Activated T-helper 2 cell treated with anti-CD3 and anti-CD28 coated beads, Interferon-gamma antibody, Interleukin-2, Interleukin-4, amounts not matched to agents 10 μg/mL and 5 μg/mL and 100 μg/mL, durations not matched to agents 14 hours and 24 hours and 36 hours (primary cell): ENCODE data around the gene MED27. TPM values are rescaled to one million over a fixed set of nuclear protein-coding genes. Genes with fewer than 3 reads are reported as not detected.

Experiments
- DNase-seq: peaks from one replicate; pipeline ENCODE4 v3.0.0; 2021; ENCODE audit warnings: low spot score
- H3K27ac Mint-ChIP-seq: one replicate; pipeline ENCODE4 v1.8.0; 2021; ENCODE audit warnings: mixed read lengths
- H3K27me3 Mint-ChIP-seq: one replicate; pipeline ENCODE4 v1.8.0; 2021; ENCODE audit warnings: low read depth, mixed read lengths
- H3K36me3 Mint-ChIP-seq: one replicate; pipeline ENCODE4 v1.8.0; 2021; ENCODE audit warnings: low read depth, mixed read lengths
- H3K4me1 Mint-ChIP-seq: one replicate; pipeline ENCODE4 v1.8.0; 2021; ENCODE audit warnings: low read depth, mixed read lengths
- H3K4me3 Mint-ChIP-seq: one replicate; pipeline ENCODE4 v1.8.0; 2021; ENCODE audit warnings: low read depth, mild to moderate bottlenecking, moderate library complexity, mixed read lengths
- H3K9me3 Mint-ChIP-seq: one replicate; pipeline ENCODE4 v1.8.0; 2021; ENCODE audit warnings: mixed read lengths
- intact Hi-C: fragments of 100-400 bp; cut with micrococcal nuclease; formaldehyde crosslinking; loops from one replicate; pipeline ENCODE4 v1.15.1; 2023
- total RNA-seq: library from RNA; stranded (reverse); gene quantifications from 2 replicates; pipeline ENCODE4 v1.2.3, GENCODE V29; 2022

Gene MED27
- total RNA-seq, 1 donor from 2014 or later: 37.2 TPM

DNA sequence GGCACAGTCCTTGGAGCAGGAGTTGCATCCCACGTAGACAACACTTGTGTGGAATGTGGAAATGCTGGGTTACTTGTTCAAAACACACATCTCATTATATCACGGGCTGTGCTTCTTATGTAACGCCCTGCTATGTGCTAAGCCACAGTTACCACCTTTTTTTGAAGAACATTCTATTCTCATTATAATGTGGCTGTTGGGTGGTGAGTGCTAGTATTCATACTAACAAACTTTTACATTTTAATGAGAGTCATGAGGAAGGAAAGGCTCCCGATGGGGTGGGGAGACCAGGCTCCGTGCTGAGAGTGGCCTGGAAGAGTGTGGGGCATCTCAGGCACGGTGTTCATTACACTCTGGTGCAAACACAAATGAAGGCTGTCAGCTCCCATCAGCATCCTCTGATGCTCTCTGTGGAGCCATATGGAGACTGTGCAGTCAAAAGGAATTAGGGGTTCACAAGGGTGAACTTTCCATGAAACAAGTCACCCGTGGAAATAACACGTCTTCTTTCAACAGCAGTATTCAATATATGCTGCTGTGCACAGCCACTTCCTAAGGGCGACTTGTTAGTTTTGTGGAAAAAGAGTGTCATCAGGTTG is 186.7 kb downstream of the MED27 start:
- H3K27me3 Mint-ChIP-seq: no peaks in the 10 kb centered on the region
- no peak overlapping the region for H3K27ac Mint-ChIP-seq
- no peaks in the 10 kb centered on the region for H3K9me3 Mint-ChIP-seq
- no peaks in the 10 kb centered on the region for H3K36me3 Mint-ChIP-seq
- intact Hi-C loops: no loop called here
- DNase-seq: no peak
- H3K4me1 Mint-ChIP-seq: no peaks in the 10 kb centered on the region
- H3K4me3 Mint-ChIP-seq: no peak overlapping the region

DNA sequence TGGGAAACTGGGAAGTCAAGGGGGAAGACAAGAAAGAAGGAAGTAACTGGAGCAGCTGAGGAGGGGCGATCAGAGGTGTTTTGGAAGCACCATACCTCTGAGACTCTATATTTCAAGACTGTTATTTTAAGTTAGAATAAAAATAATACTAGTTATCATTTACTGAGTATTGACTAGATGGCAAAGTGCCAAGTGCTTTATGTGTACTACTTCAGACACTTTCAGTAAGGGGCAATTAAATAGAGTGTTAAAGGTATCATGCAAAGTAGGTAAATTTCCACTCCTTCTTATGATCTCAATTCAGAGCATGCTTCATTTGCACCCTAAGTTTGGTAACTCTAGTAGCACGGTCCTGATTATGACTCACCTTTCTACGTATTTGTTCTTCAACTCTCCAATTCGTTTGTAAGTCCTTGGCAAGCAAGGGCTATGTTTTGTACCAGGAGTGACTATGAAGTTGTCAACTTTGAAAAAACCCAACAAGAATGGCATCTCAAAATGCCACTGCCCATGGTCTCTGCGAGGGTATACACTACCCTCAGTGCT is 187.4 kb downstream of the MED27 start:
- no peaks in the 10 kb centered on the region for H3K36me3 Mint-ChIP-seq
- intact Hi-C loops: no loop called here
- no peak for DNase-seq
- no peaks in the 10 kb centered on the region for H3K4me1 Mint-ChIP-seq
- H3K27me3 Mint-ChIP-seq: no peaks in the 10 kb centered on the region
- H3K27ac Mint-ChIP-seq: no peak overlapping the region
- H3K4me3 Mint-ChIP-seq: no peak overlapping the region
- no peaks in the 10 kb centered on the region for H3K9me3 Mint-ChIP-seq

DNA sequence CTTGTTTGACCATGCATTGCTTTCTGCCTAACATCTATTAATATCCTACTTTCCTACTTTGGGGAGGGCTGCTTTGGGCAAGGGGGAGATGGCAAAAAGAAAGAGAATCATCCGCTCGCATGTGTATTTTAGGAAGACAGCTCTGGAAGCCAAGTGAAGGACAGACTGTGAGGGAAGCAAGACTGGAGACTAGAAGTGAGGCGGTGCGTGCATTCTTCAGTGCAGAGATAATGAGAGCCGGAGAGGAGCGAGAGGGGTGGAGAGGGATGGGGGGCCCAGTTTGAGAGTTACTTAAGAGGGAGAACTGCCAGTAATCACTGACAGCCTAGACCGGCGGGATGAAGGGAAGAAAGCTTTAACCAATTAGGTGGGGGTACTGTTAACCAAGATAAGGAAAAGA is 188.1 kb downstream of the MED27 start:
- intact Hi-C loops: no loop called here
- Mint-ChIP-seq H3K4me3 (no peak overlapping the region), H3K9me3 (no peaks in the 10 kb centered on the region), H3K27ac (no peak overlapping the region), H3K27me3 (no peaks in the 10 kb centered on the region), H3K4me1 (no peaks in the 10 kb centered on the region), H3K36me3 (no peaks in the 10 kb centered on the region)
- no peak for DNase-seq

DNA sequence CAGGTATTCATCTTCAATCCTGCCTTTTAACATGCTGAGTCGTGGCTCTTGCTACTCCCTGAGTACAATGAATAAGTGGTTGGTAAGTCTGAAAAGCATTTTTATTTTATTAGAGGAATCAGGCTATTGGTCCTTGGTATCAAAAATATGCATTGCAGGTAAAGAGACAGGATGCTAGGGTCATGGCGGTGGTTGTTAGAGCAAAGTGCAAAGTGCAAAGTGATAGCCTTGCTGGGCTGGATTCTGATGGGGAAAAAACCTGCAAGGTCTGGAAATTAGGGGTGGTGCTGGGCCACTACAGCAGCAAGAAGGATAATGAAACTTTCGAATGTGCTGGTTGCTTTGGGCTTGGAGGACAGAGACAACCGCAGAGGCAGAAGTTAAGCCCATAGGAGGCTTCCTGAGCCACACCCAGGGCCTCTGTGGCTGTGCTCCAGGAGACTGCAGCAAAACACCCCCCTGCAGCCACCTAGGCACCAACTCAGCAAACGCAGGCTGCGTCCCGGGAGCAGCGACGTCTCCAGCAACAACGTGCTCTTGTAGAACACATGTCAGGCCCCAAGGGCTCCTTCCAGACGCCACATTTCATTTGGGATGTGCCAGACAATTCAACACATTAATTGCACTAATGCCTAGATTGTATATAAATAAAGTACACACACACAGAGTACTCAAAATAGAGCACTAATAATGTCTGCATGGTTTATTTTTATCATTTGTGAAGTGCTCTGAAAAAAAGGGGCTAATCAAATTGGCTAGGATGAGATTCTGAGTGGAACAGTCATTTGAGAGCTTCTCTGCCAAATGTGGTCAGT is 190.0 kb downstream of the MED27 start:
- no peaks in the 10 kb centered on the region for H3K27me3 Mint-ChIP-seq
- no peaks in the 10 kb centered on the region for H3K4me1 Mint-ChIP-seq
- no peak for DNase-seq
- H3K9me3 Mint-ChIP-seq: no peaks in the 10 kb centered on the region
- H3K4me3 Mint-ChIP-seq: no peak overlapping the region
- no peak overlapping the region for H3K27ac Mint-ChIP-seq
- no peaks in the 10 kb centered on the region for H3K36me3 Mint-ChIP-seq
- intact Hi-C loops: no loop called here

DNA sequence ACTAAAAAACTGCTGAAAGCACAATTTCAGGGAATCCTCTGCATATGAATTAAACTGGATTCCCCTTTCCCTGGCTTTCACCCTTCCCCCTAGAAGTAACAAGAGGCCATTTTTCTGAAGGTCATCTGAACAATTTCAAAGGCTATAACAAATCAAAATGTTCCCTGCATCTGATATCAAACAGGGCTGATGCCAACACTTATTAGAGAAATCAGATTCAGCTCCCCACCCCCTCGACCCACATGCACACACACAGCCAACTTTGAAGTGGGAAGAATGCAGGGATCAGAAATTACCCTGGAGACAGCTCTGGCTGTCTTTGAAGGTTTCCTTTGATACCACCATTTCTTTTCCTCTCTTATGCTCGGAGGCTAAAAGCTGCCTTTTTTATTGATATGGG is 190.7 kb downstream of the MED27 start:
- intact Hi-C loops: no loop called here
- Mint-ChIP-seq H3K27ac (no peak overlapping the region), H3K4me3 (no peak overlapping the region), H3K9me3 (no peaks in the 10 kb centered on the region), H3K27me3 (no peaks in the 10 kb centered on the region), H3K4me1 (no peaks in the 10 kb centered on the region), H3K36me3 (no peaks in the 10 kb centered on the region)
- no peak for DNase-seq

DNA sequence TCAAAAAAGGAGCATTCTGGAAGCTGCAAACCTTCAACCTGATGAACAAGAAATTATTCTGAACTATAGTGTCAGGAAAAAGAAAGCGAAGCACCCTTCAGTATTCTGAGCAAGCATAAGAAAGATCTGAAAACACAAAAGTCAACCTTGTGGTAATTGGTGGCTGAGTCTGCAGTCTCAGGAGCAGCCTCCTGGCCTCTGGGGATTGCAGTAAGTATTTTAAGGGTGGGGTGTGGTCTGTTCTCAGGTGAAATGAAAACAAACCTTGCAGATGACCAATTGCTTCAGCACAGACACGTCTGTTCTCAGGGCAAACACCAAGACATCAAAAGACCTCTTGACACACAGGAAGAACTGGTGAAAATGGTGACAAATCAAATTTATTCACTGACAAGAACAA is 192.0 kb downstream of the MED27 start:
- Mint-ChIP-seq H3K27me3 (no peaks in the 10 kb centered on the region), H3K4me3 (no peak overlapping the region), H3K27ac (no peak overlapping the region), H3K4me1 (no peaks in the 10 kb centered on the region), H3K36me3 (no peaks in the 10 kb centered on the region), H3K9me3 (no peaks in the 10 kb centered on the region)
- intact Hi-C loops: no loop called here
- no peak for DNase-seq

DNA sequence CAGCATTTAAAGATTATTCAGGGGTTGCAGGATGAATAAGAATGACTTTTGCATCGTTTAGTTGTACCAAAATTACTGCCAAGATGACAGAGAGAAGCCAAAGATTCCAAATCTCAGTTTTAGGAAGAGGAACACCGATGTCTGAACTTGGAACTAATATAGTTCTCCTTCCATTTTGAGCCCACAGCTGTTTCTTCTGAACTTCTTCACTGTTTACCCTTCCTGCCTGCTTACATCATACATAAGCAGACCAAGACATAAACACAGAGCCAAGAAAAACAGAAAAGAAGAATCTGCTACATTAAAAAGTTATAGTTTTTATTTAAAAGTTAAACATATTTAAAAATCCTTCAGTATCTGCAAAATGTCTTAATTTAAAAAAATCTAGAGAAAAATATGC is 192.8 kb downstream of the MED27 start:
- Mint-ChIP-seq H3K4me3 (no peak overlapping the region), H3K27ac (no peak overlapping the region), H3K4me1 (no peaks in the 10 kb centered on the region), H3K36me3 (no peaks in the 10 kb centered on the region), H3K9me3 (no peaks in the 10 kb centered on the region), H3K27me3 (no peaks in the 10 kb centered on the region)
- intact Hi-C loops: no loop called here
- DNase-seq: no peak

DNA sequence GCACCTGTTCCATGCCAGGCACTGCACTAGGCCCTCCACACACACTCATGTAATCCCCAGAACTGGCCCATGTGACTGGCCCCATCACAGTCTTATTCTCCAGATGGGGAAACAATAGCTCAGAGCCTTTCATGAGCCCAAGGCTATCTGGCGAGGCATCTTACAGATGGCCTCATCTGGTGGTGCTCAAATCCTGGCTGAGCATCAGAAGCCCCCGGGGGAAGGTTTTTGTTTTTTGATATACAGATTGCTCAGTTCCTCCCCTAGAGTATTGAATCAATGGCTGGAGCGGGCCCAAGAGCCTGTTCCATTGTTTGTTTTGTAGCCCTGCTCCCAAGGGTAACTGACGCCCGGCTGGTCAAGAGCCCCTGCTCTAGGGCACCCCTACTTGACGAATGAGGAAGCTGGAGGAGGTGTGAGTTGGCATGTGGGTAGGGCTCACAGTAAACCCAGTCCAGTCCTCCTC is 194.5 kb downstream of the MED27 start:
- Mint-ChIP-seq H3K9me3 (no peaks in the 10 kb centered on the region), H3K27me3 (no peaks in the 10 kb centered on the region), H3K4me1 (peaks cover 6% of the 10 kb centered on the region), H3K36me3 (no peaks in the 10 kb centered on the region), H3K4me3 (no peak overlapping the region), H3K27ac (no peak overlapping the region)
- no peak for DNase-seq
- intact Hi-C loops: no loop called here

DNA sequence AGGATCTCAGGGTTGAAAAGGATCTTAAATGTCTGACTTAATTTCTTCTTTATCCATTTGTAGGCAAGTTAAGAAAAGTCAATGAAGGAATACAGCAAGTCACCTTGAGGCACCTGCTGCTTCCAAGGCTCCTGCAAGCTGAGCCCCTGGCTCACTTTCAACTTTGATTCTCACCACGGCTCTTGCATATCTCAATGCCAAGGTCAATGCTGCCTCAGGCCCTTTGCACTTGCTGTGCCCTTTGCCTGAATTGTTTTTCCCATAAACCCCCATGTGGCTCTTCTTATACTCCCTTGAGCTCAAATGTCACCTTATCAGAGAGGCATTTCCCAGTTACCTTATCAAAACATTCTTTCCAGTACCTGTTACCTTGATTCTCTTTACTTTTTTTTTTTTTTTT is 195.4 kb downstream of the MED27 start:
- Mint-ChIP-seq H3K27ac (no peak overlapping the region), H3K36me3 (no peaks in the 10 kb centered on the region), H3K4me1 (peaks cover 6% of the 10 kb centered on the region), H3K4me3 (no peak overlapping the region), H3K27me3 (no peaks in the 10 kb centered on the region), H3K9me3 (no peaks in the 10 kb centered on the region)
- no peak for DNase-seq
- intact Hi-C loops: no loop called here

DNA sequence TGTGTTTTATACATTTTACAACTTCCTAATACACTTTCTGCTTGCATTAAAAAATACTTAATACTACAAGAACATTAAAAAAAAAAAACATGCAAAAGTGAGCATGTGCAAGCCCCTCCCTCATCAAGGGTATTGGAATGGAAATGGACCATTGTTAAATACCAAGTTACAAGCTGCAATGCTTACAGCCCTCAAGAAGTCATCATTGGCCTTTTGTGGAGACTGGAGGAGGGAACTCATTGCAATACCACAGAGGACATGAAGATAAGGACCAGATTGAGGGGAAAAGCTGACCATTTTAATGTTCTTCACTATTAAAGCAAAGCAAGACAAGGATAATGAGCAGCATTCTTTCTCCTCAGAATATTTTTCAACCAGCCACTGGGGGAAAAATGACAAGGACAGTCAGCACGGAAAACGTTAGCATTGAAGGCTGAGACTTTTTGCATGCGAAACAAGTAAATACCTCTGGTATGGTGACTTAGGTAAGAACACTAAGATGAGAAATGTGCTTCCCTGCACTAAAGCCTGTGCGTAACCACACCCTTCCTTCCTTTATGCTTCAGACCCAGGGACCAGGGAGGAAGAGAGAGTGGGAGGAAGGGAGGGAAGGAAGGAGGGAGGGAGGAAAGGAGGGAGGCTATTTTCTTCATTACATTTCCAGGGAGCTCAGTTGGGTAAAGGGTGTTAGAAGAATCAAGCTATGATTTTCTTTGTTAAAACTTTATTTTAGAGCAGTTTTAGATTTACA is 198.7 kb downstream of the MED27 start:
- Mint-ChIP-seq H3K4me3 (no peak overlapping the region), H3K27ac (no peak overlapping the region), H3K4me1 (peaks cover 17% of the 10 kb centered on the region), H3K36me3 (no peaks in the 10 kb centered on the region), H3K9me3 (no peaks in the 10 kb centered on the region), H3K27me3 (no peaks in the 10 kb centered on the region)
- intact Hi-C loops: no loop called here
- no peak for DNase-seq

DNA sequence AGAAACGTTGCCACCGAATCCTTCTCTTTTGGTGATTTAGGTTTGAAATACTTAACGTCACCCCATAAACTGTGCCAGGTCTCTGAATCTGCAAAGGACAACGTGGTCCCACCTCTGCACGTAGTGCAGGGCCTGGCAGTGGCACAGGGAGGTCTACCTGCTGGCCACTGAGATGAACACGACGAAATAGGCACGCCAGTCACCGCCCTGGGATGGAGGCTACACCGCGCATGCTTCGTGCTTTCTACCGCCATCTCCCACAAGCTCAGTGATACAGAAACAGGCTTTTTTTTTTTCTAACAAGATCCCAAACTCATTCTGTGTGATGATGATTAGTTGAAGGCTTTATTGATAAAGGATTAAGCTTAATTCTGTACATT is 199.8 kb downstream of the MED27 start:
- Mint-ChIP-seq H3K4me3 (no peak overlapping the region), H3K27me3 (no peaks in the 10 kb centered on the region), H3K9me3 (no peaks in the 10 kb centered on the region), H3K27ac (no peak overlapping the region), H3K36me3 (no peaks in the 10 kb centered on the region), H3K4me1 (peaks cover 25% of the 10 kb centered on the region)
- intact Hi-C loops: no loop called here
- DNase-seq: no peak

DNA sequence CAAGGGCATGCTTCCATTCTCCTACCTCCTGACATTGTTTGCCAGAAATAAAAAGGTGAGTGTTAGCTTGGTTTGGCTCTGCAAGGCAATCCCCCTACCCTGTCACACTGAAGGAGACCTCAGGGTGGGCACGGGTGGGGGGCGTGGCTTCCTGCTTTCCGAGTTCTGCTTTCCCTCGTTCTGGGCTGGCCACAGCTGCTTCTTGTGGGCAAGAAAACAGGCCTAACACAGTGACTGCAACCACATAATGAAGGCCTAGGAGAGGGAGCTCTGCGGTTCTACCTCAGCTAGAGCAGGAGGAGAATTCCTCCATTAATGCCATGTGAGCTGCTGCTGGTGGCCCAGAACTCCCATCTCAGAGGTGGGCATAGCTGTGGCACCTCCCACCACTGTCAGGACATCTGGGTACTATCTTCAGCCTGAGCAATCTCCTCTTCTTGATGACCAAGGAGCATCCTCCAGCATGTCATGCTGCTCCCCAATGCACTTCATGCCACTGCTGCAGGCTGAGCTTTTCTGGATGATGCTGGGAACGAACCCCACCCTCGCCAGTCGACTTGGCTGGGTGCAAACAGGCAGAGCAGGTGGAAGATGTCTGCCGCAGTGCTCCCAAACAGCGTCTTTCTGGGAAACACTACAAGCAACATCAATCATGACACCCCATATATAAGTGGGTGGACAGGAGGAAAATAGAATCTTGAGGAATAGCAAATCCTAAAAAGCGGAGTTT is 200.3 kb downstream of the MED27 start:
- Mint-ChIP-seq H3K27ac (no peak overlapping the region), H3K36me3 (no peaks in the 10 kb centered on the region), H3K27me3 (no peaks in the 10 kb centered on the region), H3K9me3 (no peaks in the 10 kb centered on the region), H3K4me1 (peaks cover 25% of the 10 kb centered on the region), H3K4me3 (no peak overlapping the region)
- DNase-seq: no peak
- intact Hi-C loops: no loop called here
